Activated B cell treated with CpG ODN at 0.5 μM for 24 hours (primary cell): ENCODE data around the gene LUZP2. TPM values are rescaled to one million over a fixed set of nuclear protein-coding genes. Genes with fewer than 3 reads are reported as not detected.

ENCODE experiments used
- ATAC-seq: fragments of 200-7000 bp; cut with Tn5 transposase; one replicate; pipeline ENCODE4 v1.10.0; 2021; ENCODE audit warnings: low read depth, mild to moderate bottlenecking, moderate library complexity
- CTCF ChIA-PET: fragments of 350-600 bp; sonication (Branson Sonifier 250); formaldehyde crosslinking; loops from one replicate; lab custom pipeline; 2021; ENCODE audit warnings: antibody characterized with exemption; lab: Charles Lee
- POLR2A ChIA-PET: fragments of 350-600 bp; sonication (Branson Sonifier 250); formaldehyde crosslinking; loops from one replicate; lab custom pipeline; 2021; ENCODE audit warnings: antibody characterized with exemption; lab: Charles Lee
- DNase-seq: peaks from one replicate; pipeline ENCODE4 v3.0.0; 2022
- H3K27ac Mint-ChIP-seq: one replicate; pipeline ENCODE4 v1.8.0; 2020; ENCODE audit warnings: mixed read lengths
- H3K27me3 Mint-ChIP-seq: one replicate; pipeline ENCODE4 v1.8.0; 2021; ENCODE audit warnings: mixed read lengths
- H3K36me3 Mint-ChIP-seq: one replicate; pipeline ENCODE4 v1.8.0; 2021; ENCODE audit warnings: low read depth, mixed read lengths
- H3K4me1 Mint-ChIP-seq: one replicate; pipeline ENCODE4 v1.8.0; 2021; ENCODE audit warnings: mixed read lengths
- H3K4me3 Mint-ChIP-seq: one replicate; pipeline ENCODE4 v1.8.0; 2020; ENCODE audit warnings: mild to moderate bottlenecking, mixed read lengths
- H3K9me3 Mint-ChIP-seq: one replicate; pipeline ENCODE4 v1.8.0; 2020; ENCODE audit warnings: mixed read lengths
- CTCF ChIP-seq: fragments of 200-600 bp; IDR thresholded peaks from one replicate; pipeline ENCODE4 v1.8.0; 2022; ENCODE audit warnings: antibody characterized with exemption, mild to moderate bottlenecking
- intact Hi-C: fragments of 100-400 bp; cut with micrococcal nuclease; formaldehyde crosslinking; loops from one replicate; pipeline ENCODE4 v1.15.1; 2024
- total RNA-seq: library from RNA; stranded (reverse); gene quantifications from 2 replicates; pipeline ENCODE4 v1.2.3, GENCODE V29; 2022

Gene LUZP2
- total RNA-seq, 1 donor from 2014 or later: not detected

- no peak for TF ChIP-seq CTCF
- no peak for ATAC-seq
- intact Hi-C loops: no loop called here
- no peak overlapping the region for H3K4me3 Mint-ChIP-seq
- no peaks in the 10 kb centered on the region for H3K27me3 Mint-ChIP-seq
- no peaks in the 10 kb centered on the region for H3K9me3 Mint-ChIP-seq
- no peaks in the 10 kb centered on the region for H3K36me3 Mint-ChIP-seq
- no peaks in the 10 kb centered on the region for H3K4me1 Mint-ChIP-seq
- POLR2A ChIA-PET: no interaction called here
- no peak for DNase-seq
- no peak overlapping the region for H3K27ac Mint-ChIP-seq
- CTCF ChIA-PET: no interaction called here
Measured at GRCh38 chr11:24622262-24622661, 125.4 kb downstream of the LUZP2 start.

- Mint-ChIP-seq H3K27ac (no peak overlapping the region), H3K4me1 (no peaks in the 10 kb centered on the region), H3K36me3 (no peaks in the 10 kb centered on the region), H3K9me3 (no peaks in the 10 kb centered on the region), H3K27me3 (no peaks in the 10 kb centered on the region), H3K4me3 (no peak overlapping the region)
- ATAC-seq (no peak), DNase-seq (no peak)
- intact Hi-C loops: no loop called here
- no peak for TF ChIP-seq CTCF
- POLR2A ChIA-PET: no interaction called here
- CTCF ChIA-PET: no interaction called here
Measured at GRCh38 chr11:24623121-24623520, 126.3 kb downstream of the LUZP2 start.

- no peak for TF ChIP-seq CTCF
- no peak overlapping the region for H3K4me3 Mint-ChIP-seq
- H3K27ac Mint-ChIP-seq: no peak overlapping the region
- no peaks in the 10 kb centered on the region for H3K36me3 Mint-ChIP-seq
- intact Hi-C loops: no loop called here
- no peaks in the 10 kb centered on the region for H3K4me1 Mint-ChIP-seq
- ChIA-PET POLR2A (no interaction called here), CTCF (no interaction called here)
- no peaks in the 10 kb centered on the region for H3K9me3 Mint-ChIP-seq
- no peaks in the 10 kb centered on the region for H3K27me3 Mint-ChIP-seq
- no peak for ATAC-seq
- DNase-seq: no peak
Measured at GRCh38 chr11:24624432-24624831, 127.6 kb downstream of the LUZP2 start.

- no peak for TF ChIP-seq CTCF
- Mint-ChIP-seq H3K9me3 (no peaks in the 10 kb centered on the region), H3K27me3 (no peaks in the 10 kb centered on the region), H3K27ac (no peak overlapping the region), H3K4me1 (no peaks in the 10 kb centered on the region), H3K36me3 (no peaks in the 10 kb centered on the region), H3K4me3 (no peak overlapping the region)
- DNase-seq: no peak
- POLR2A ChIA-PET: no interaction called here
- intact Hi-C loops: no loop called here
- CTCF ChIA-PET: no interaction called here
- no peak for ATAC-seq
Measured at GRCh38 chr11:24625975-24626374, 129.1 kb downstream of the LUZP2 start.

GRCh38 chr11:24628224-24628776 lies 131.4 kb downstream of the LUZP2 start:
- Mint-ChIP-seq H3K27ac (no peak overlapping the region), H3K9me3 (no peaks in the 10 kb centered on the region), H3K4me1 (no peaks in the 10 kb centered on the region), H3K36me3 (no peaks in the 10 kb centered on the region), H3K4me3 (no peak overlapping the region), H3K27me3 (no peaks in the 10 kb centered on the region)
- no peak for TF ChIP-seq CTCF
- ATAC-seq (no peak), DNase-seq (no peak)
- ChIA-PET CTCF (no interaction called here), POLR2A (no interaction called here)
- intact Hi-C loops: no loop called here
